Astrocyte (in vitro differentiated cells and primary cell): ENCODE measurements around the gene PRSS36.

ENCODE experiments used
- EZH2 ChIP-seq: IDR thresholded peaks from 2 replicates; pipeline ENCODE4 v1.6.1; 2012; ENCODE audit warnings: mild to moderate bottlenecking, low read length, inconsistent platforms; ENCODE audit not compliant: insufficient read depth
- TF ChIP-seq, protein P1 (sequence below): IDR thresholded peaks from 2 replicates; pipeline ENCODE4 v1.5.1; 2011; ENCODE audit warnings: low read depth, mild to moderate bottlenecking, inconsistent platforms, low read length, moderate library complexity; ENCODE audit not compliant: insufficient read depth

DNA sequence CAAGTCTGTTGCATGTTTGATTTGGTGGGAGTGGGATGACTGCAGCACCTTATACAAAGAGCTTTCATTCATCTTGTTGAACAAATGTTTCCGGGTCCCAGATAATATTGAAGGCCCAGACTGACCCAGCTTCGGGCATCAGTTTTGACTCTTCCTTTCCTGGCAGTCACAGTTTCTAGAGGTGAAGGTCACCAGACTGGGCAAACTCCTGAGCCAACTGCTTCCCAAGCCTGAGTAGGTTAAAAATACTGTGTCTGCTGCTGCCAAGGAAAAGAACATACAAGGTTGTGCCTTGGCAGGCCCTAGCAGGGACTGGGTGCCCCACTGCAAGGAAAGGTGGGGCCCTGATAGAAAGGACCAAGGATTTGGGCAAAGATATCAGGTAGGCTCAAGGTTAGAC lies 37.2 kb downstream of the PRSS36 start:
- TF ChIP-seq EZH2, result no peak
- TF ChIP-seq, protein P1, sequence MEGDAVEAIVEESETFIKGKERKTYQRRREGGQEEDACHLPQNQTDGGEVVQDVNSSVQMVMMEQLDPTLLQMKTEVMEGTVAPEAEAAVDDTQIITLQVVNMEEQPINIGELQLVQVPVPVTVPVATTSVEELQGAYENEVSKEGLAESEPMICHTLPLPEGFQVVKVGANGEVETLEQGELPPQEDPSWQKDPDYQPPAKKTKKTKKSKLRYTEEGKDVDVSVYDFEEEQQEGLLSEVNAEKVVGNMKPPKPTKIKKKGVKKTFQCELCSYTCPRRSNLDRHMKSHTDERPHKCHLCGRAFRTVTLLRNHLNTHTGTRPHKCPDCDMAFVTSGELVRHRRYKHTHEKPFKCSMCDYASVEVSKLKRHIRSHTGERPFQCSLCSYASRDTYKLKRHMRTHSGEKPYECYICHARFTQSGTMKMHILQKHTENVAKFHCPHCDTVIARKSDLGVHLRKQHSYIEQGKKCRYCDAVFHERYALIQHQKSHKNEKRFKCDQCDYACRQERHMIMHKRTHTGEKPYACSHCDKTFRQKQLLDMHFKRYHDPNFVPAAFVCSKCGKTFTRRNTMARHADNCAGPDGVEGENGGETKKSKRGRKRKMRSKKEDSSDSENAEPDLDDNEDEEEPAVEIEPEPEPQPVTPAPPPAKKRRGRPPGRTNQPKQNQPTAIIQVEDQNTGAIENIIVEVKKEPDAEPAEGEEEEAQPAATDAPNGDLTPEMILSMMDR, result no peak
